NCI-H2107 treated with DMSO at 0.1 percent for 48 hours (cell line): ENCODE measurements around the gene ZNF778.
A peak's percentile ranks its signal among the peaks of the same experiment; 100 is the strongest.
"Not testable (repeated sequence)": the region's sequence is repeated elsewhere in the genome, so short reads cannot be mapped to it uniquely, and the experiment has no call there.

Experiments
- DNase-seq: peaks from one replicate; lab custom pipeline; 2025; ENCODE audit not compliant: unreplicated experiment; lab: John Stamatoyannopoulos, UW

The ZNF778 gene

DNA sequence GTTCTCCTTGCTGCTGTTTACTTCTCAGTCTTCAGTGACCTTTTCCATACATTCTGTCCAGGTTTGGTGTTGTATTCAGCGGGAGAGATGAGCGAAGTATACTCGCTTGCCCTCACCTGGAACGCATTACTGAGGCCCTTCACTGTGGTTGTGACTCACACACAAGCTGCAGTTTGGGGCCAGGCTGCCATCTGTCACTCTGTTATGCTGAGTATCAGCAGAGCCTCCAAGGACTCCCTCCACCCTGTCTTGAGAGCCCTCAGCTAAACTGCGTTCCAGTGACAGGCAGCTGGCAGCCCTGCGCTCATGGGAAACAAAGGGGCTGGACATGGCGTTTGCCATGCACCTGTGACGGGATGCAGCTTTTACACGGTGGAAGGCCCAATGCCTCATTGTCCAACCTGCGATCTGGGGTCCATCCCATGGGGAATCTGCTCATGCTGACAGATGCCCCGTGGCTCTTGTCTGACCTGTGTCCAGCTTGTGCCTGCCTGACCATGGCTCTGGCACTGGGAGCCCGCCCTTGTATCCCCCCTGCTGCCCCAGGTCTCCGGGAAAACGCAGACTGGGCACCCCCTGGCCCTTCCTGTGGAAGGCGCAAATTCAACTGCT lies 6.5 kb upstream of the ZNF778 start:
- DNase-seq: peak; percentile 62

DNA sequence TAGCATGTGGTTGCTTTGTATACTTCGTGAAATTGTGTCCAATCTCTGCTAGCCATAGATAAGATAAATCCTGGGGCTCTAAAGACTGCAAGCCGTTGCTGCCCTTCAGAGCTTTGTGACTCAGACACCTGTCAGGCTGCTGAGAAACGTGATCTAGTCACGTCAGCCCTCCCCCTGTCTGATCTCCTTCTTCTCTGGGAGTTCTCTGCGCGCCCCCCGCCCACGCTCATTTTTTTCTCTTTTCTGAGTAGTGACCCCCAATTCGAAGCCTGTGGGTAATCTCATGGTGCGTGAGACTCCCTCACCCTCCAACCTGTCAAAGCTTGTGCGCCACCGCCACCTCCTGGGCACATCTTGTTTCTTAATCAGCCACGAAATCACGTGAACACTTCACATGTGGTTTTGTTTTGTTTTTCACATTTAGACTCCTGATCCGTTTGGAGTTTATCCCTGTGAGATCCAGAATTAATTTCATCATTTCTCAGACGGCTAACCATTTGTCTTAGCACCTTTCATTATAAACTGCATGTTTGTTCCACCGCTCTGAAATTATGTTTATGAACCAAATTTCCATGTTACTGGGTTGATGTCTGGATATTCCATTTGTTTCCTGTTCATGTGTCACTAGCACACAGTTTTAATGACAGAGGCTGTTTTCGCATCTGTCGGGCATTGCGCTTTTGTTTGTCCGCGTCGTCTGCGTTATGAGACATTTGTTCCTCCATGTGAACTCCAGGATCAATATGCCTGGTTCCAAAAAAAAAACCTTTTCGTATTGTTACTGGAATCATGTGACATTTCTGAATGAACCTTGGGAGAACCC lies 977 bp upstream of the ZNF778 start:
- peak; percentile 43 for DNase-seq

DNA sequence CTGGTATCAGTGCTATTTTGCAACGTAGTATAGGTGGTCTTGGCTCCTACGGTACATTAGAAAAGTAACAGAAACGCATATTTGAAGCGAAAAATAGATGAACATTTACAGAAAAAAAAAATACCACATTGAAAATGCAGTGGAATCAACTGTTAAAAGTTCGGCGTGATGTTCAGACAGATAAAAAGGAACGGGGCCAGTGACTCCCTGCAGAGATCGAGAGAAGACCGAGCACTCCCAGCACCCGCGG lies 440 bp upstream of the ZNF778 start:
- no peak for DNase-seq

GRCh38 chr16:89219365-89219764 lies 1.9 kb downstream of the ZNF778 start:
- no peak for DNase-seq

DNA sequence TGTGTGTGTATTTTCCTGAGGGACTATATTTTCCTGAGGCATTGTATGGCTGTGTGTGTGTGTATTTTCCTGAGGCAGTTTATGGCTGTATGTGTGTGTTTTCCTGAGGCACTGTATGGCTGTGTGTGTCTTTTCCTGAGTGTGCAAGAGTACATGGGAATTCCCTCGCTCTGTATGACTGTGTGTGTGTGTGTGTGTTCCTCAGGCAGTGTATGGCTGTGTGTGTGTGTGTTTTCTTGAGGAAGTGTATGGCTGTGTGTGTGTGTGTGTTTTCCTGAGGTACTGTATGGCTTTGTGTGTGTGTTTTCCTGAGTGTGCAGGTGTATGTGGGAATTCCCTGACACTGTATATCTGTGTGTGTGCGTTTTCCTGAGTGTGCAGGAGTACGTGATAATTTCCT lies 4.1 kb downstream of the ZNF778 start:
- no peak for DNase-seq

DNA sequence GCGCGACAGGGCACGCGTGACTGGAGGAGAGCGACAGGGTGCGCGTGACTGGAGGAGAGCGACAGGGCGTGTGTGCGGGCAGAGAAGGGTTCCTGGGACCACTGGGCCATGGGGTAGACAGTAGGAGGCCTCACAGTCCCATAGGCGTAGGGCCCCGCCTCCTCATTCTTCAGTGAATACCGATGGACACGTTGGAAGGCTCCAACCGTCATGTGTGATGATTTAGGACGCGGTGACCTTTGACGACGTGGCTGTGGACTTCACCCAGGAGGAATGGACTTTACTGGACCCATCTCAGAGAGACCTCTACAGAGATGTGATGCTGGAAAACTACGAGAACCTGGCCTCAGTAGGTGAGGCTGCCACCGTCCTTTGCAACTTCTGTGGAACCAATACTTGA lies 5.4 kb downstream of the ZNF778 start:
- DNase-seq: no peak

DNA sequence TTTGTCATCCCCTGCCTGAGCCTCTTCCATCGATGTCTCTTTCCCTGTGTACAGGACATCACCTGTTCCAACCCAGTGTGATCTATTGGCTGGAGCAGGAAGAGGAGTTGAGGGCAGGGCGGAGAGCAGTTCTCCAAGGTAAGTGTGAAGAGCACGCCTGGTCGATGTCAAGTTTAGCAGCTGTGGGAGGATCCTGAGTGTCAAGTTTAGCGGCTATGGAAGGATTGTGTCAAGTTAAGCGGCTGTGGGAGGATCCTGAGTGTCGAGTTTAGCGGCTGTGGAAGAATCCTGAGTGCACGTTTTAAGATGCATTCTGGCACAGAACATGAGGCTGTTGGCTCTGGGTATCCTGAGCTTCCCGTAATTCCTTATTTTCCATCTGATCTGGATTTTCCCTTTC lies 7.2 kb downstream of the ZNF778 start:
- DNase-seq: no peak

GRCh38 chr16:89230255-89230654 lies 12.8 kb downstream of the ZNF778 start:
- no peak for DNase-seq

DNA sequence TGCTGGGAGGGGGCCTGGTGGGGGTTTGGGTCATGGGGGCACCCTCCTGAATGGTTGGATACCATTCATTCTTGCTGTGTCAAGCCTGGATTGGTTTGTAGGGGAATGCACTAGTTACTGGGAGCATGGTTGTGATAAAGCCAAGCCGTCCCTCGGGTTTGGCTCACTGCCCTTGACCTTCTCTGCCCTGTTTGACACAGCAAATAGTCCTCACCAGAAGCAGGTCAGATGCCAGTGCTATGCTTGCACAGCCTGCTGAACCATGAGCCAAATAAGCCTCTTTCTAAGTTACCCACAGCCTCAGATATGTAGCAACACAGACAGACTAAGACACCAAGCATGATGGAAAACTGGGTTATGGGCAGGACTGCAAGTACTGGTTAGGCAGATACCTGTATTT lies 14.6 kb downstream of the ZNF778 start:
- no peak for DNase-seq

GRCh38 chr16:89233678-89234490 lies 16.4 kb downstream of the ZNF778 start:
- no peak for DNase-seq

GRCh38 chr16:89237733-89238132 lies 20.2 kb downstream of the ZNF778 start:
- DNase-seq: no peak

DNA sequence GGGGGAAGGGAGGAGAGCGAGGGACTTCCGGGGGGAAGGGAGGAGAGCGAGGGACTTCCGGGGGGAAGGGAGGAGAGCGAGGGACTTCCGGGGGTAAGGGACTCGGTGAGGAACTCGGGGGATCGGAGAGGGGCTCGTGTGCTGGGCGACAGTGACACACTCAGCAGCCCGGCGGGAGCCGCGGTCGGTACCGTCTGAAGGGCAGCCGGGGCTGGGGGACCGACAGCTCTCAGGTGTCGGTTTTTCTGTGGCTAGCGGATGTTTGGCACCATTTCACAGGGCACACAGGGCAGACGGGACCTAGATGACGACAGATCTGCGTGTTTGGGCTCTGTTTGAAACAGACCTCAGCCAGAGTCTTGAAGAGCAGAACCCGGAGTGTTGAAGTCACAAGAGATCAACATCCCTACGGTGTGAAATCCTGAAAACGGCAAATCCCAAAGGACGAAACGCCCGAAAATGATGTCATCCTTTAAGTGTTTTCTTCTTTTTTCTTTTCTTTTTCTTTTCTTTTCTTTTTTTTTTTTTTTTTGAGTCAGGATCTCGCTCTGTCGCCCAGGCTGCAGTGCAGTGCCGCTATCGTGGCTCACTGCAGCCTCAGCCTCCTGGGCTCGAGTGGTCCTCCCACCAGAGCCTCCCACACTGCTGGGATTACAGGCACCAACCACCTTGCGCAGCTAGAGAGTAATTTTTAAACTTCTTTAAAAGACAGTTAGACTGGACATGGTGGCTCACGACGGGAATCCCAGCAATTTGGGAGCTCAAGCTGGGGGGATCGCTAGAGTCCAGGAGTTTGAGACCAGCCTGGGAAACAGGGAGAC lies 23.9 kb downstream of the ZNF778 start:
- DNase-seq: peak; percentile 40

DNA sequence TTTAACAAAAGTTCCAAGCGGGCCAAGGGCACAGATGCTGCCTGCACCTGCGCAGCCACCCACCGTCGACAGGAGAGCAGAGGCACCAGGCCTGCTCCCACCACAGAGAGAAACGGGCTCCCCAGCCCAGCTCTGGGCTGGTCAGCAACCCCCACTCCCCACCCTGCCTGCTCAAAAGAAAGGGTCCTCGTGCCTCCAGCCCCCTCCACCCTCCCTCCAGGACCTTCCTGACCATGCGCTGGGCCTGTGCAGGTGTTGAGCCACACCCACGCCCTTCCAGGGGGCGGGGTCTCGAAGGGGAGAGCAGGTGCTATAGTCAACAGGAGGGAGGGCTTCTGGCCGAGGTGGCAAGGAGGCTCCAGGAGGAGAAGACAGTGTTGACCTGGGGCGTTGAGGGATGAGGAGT lies 25.3 kb downstream of the ZNF778 start:
- DNase-seq: no peak

- DNase-seq: no peak
Observed at GRCh38 chr16:89243664-89244063, 26.2 kb downstream of the ZNF778 start.

GRCh38 chr16:89244264-89244663 lies 26.8 kb downstream of the ZNF778 start:
- DNase-seq: not testable (repeated sequence)

GRCh38 chr16:89244754-89245153 lies 27.3 kb downstream of the ZNF778 start:
- DNase-seq: no peak

- no peak for DNase-seq
Observed at GRCh38 chr16:89246383-89246902, 28.9 kb downstream of the ZNF778 start.

DNA sequence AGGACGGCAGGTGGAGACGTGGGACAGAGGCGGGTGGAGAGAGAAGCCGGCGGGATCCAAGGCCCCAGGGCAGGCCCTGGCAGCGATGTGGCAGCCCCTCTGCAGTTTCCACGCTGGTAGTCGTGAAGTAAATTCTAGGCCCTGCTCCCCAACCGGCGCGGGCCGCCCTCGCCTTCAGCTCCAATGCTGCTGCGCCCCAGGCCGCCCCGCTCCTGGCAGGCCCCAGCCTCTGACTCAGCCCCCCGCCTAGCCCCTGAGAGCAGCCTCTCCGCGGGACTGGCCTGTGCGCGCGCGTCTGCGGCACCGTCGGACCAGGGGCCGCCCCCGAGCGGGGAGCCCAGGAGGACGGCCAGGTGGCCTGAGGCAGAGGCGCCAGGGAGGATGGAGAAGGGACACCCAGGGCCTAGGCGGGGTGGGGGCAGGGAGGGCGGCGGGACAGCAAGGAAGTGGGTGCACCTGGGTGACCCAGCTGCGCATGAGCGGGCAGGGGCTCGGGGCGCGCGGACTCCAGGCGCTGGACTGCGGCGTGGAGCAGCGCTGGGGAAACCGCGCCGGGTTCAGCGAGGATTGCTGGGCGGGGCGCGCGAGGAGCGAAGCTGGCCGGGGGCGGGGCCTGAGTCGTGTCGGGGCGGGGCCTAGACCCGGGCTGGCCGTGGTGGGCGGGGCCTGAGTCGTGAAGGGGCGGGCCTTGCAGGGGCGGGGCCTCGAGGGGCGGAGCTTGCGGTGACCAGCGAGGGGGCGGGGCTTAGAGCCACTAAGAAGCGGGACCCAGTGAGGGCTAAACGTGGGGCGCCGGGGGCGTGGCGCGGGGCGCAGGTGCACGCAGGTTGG lies 29.6 kb downstream of the ZNF778 start:
- DNase-seq: no peak

DNA sequence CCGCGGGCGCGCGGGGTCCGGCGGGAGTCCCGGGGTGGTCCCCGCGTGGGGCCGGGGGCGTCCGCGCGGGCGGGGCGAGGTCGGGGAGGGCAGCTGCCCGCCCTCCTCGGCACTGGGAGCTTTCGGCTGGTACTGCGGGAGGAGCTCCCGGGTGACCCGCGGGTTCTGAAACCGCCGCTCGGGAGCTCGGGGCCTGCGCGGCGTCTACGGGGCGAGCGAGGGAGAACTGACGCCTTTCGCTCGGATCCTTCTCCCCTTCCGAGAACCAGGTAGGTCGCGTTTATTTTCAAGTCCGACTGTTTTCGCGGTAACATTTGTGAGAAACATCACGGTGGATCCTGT lies 30.2 kb downstream of the ZNF778 start:
- DNase-seq: not testable (repeated sequence)
